Right hindlimb (tissue), 1 donor: ENCODE data around the gene DIAPH2.

ENCODE experiments used
- DNase-seq: peaks from one replicate; pipeline ENCODE4 v3.0.0-alpha.2; 2018

Gene DIAPH2

DNA sequence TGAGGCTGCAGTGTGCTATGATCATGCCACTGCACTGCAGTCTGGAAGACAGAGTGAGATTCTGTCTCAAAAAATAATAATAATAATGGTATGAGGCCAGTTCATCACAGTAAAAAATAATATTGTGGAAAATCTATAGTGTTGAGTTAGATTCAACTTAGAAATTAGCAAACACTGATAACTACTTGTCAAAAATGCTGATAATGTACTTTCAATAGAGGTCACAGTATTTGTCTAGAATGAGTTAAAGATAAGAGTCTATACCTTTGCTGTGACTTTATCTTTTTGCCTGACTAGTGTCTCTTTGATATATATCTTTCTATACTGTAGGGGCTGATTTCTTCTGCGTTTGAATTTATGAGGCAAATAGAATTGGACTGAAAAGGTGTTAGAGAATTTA is 629.7 kb downstream of the DIAPH2 start:
- DNase-seq, result no peak

DNA sequence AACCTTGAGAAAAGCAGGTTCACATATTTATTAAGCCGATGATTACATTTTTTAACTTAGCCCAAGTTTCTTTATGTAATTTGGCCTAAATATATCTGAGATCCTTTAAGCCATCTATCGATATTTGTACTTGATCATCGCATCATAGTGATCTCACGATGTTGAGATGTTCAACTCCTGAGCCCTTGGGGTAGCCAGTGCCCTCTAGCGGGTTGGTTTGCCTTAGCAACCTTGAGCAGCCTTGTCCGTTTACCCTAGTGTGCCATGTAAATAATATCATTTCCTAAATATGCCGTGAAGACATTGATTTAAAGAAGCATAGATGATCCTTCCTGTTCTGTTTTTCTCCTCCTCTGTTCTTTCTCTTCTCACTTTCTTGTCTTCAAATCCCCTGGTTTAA is 631.3 kb downstream of the DIAPH2 start:
- DNase-seq, result no peak

GRCh38 chrX:97320305-97320704 is 635.7 kb downstream of the DIAPH2 start:
- no peak for DNase-seq

DNA sequence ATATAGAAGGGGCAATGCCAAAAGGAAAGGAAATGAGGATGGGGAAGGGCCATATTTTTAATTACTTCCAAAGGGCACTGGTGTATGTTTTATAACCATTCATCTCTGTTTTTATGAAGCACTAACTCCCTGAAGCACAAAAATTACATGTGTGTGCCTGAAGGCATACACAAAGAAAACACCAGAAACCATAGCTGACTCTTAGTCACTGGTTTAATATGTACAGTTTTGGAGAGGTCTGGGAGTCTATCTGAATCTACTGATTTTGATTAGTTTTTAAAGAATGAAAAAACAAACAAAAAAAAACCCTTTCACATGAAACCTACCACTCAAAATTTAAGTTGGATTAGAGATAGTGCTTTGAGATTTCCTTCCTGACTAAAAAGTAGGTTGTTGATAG is 637.8 kb downstream of the DIAPH2 start:
- no peak for DNase-seq

DNA sequence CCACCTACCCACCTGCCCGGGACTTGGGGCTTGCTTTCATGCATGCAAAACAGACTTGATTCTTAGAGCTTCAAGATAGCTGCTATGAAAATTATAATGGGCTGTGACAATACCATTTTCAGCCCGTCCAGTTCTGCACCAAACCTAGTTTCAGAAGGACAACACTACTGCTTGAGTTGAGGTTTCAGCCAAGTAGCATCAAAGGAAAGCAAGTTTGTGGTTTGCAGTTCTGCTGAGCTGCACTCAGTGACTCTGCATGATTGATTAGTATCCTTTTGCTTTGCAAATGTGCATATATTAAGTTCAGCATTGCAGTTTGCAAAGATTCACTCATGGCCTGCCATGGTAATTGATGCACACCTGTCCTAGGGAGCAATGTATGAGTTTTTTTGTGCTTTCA is 641.8 kb downstream of the DIAPH2 start:
- DNase-seq, result no peak

GRCh38 chrX:97328853-97329390 is 644.3 kb downstream of the DIAPH2 start:
- no peak for DNase-seq

DNA sequence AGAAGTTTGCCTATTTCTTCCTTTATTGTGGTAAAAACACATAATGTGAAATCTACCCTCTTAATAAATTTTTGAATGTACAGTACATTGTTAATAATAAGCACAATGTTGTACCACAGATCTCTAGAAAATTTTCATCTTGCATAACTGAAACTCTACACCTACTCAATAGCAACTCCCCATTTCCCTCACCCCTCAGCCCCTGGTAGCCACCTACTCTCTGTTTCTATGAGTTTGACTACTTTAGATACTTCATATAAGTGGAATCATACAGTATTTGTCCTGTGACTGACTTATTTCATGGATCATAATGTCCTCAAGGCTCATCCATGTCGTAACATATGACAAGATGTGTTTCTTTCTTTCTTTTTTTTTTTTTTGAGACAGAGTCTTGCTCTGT is 645.5 kb downstream of the DIAPH2 start:
- no peak for DNase-seq

DNA sequence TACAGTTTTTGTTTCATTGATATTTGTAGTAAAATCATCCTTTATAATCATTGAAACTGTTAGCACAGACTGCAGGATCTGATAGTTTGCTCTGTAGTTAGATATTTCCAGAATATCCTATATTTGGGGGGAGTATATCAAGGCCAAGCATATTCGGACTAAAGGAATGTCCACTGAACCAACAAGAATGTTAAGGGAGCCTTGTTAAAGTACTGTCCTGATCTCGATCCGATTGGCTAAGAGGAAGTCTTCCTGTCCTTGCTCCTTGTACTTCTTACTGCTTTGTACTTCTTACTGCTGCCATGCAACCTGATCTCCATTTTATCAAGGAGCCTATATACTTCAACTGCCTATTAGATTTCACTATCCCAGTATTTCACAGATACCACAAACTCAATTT is 648.3 kb downstream of the DIAPH2 start:
- DNase-seq, result no peak

- DNase-seq, result no peak
Observed at GRCh38 chrX:97334850-97335249, 650.2 kb downstream of the DIAPH2 start.

GRCh38 chrX:97344724-97345123 is 660.1 kb downstream of the DIAPH2 start:
- no peak for DNase-seq

DNA sequence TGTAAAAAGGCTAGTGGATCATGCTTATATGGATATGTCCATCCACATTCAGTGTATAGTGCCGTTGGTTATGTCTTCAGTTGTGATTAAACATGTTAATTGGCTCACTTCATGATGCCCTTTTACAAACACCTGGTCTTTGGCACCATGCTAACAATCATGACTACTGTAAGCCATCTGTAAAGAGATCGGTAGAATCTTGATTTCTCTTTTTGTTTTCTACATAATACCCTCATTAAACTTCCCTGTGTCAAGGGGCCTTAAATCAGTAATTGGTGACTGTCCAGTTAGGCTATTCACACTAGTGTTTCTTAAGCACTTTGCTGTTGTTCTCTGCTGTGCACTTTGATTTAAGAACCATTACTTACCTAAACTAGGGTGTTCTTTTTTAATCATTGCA is 674.3 kb downstream of the DIAPH2 start:
- DNase-seq, result no peak

DNA sequence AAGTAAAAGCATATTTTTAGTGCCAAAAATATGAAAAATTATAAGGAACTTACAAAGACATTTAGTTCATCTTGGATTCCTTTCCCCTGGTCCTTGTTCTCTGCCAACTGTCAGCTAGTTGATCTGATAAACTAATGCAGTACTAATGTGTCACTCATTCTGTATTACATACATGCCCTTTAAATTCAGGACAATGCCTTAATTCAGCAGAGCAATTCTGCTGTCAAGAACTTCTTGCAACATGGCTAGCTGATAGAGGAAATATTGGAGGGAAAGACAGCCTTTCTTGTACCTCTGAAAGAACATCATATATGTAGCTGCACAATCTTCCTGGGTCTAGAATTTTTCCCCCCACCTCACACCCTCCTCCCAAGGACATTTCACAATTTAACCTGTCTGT is 679.2 kb downstream of the DIAPH2 start:
- no peak for DNase-seq

GRCh38 chrX:97366237-97366636 is 681.6 kb downstream of the DIAPH2 start:
- no peak for DNase-seq

GRCh38 chrX:97367125-97367524 is 682.5 kb downstream of the DIAPH2 start:
- DNase-seq, result no peak

DNA sequence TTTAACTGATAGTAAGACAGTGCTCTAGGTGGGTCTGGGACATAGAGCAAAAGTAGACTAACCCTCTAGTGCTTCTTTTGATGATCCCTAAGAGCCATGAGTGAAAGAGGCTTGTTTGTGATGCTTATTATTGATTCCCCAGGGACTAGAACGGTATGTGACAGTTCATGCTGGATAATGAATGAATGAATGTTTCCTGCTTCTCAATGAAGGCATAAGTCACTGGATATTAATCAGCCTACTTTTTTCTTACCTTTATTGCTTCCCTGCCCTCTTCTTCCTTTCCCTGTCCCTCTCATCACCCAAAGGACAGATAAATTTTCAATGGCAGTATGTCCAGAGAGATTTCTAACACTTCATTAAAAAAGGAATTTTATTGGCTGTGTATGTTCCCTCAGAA is 685.3 kb downstream of the DIAPH2 start:
- DNase-seq, result no peak

- no peak for DNase-seq
Observed at GRCh38 chrX:97372001-97372766, 687.5 kb downstream of the DIAPH2 start.

- no peak for DNase-seq
Observed at GRCh38 chrX:97374266-97374665, 689.6 kb downstream of the DIAPH2 start.

DNA sequence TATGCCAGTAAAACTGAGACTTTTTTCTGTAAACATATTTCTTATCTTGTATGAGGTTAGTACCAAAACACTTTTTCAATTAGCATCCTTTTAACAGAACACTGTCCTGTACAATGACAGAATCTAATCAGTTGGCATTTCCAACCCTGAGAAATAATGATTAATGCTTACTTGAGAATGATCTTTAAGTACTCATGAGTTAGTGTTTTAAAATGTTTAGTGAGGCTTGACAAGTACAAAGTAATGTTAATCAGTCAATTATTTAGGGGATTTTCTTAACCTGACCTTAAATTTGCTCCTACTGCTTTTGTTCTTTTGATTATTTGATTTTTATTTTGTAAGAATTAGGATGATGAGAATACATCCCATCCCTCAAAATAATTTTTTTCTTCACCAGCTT is 695.6 kb downstream of the DIAPH2 start:
- no peak for DNase-seq

DNA sequence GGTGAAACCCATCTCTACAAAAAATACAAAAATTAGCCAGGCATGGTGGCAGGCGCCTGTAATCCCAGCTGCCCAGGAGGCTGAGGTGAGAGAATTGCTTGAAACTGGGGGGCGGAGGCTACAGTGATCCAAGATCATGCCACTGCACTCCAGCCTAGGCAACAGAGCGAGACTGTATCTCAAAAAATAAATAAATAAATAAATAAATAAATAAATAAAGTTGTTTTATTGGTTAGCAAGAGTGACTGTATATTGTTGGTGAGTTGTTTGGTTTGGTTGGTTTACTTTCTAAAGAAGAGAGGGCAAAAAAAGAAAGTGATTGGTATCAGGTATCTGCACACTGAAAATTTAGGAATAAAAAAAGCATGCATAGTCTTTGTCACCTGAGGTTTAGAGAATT is 700.0 kb downstream of the DIAPH2 start:
- no peak for DNase-seq

GRCh38 chrX:97387004-97387403 is 702.4 kb downstream of the DIAPH2 start:
- no peak for DNase-seq

DNA sequence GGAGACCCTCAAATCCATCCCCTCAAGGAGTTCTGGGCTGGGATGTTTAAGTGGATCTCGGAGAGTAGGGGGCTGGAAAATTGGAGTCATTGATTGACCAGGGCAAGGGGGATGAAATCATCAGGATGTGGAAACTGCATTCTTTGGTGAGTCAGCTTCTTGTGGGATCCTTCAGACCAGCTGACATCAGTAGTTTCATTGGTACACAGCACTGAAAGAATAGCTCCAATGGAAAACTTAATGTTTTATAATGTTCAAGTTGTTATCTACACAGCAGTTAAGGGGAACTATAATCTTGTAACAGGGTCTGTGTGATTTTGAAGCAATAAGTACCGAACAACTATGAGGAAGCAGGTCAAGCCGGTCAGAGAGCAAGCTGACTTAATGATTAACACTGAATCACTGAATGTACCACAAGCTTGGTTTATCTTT is 705.1 kb downstream of the DIAPH2 start:
- no peak for DNase-seq

DNA sequence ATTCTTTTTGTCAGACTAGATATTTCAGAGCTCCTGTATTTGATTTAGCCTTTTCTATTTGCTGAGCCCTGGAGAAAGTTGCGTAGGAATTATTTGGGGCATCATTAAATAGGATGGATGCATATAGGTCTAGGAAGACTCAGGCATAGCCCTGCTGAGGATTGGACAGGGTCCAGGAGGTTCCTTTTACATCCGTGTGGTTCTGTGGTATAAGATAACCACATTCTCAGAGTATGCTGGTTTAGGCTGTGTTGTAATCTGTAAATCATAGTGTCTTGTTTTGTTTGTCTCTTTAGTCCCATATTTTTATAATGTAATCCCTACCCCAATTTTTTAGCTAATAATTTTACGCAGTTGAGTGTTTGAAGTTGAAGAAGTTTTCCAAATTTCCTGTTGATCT is 712.7 kb downstream of the DIAPH2 start:
- DNase-seq, result no peak

DNA sequence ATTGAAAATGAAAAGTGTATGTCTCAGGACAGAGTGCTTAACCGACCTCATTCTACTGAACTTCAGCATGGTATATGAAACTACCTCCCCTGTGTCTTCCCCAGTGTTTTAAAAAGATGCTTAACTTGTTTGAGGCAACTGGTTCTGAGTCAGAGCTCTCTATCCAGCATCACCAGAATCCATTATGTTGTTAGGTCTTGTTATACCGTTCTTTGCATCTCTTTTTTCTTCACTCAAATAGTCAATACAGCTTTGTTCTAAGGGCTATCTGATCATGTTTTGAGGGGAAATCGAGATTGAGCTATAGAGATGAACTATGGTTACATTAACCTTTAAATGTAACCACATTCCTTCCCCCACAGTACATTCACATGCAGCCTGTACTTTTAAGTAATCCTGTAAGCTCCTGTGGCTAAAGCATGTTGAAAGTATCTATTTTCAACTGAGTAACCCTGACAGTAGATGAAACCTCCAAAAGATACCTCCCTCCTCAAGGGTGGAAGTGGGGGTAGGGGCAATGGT is 713.4 kb downstream of the DIAPH2 start:
- DNase-seq, result no peak

- DNase-seq, result no peak
Observed at GRCh38 chrX:97399400-97399799, 714.8 kb downstream of the DIAPH2 start.

DNA sequence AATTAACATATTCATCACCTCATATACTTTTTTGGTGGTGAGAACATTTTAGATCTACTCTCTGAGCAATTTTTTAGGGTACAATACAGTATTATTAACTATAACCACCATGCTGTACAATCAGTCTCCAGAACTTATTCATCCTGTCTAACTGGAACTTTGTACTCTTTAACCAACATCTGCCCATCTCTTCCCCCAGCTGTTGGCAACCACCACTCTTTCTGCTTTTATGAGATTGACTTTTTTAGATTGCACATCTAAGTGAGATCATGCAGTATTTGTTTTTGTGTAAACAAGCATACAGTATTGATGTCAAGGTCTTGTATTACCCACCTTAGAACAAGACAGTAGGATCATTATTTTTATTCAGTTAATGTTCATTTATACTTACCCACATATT is 715.9 kb downstream of the DIAPH2 start:
- no peak for DNase-seq
